IMR-90 (cell line): ENCODE measurements around the gene MRPS34. TPM values are rescaled to one million over a fixed set of nuclear protein-coding genes. Genes with fewer than 3 reads are reported as not detected.

Source experiments
- ATAC-seq: fragments of 200-7000 bp; cut with Tn5 transposase; 2 replicates; pipeline ENCODE4 v1.9.1; 2020; ENCODE audit warnings: low read depth, mild to moderate bottlenecking, moderate library complexity
- BruUV-seq: library from RNA; stranded (reverse); fragments of 400-500 nt; replicated peaks from 2 replicates; lab custom pipeline; 2021; lab: Mats Ljungman, UMichigan
- CTCF ChIA-PET: fragments of 300-600 bp; formaldehyde crosslinking; extraction: SDS; loops from one replicate; lab custom pipeline; 2021; ENCODE audit warnings: antibody characterized with exemption; lab: Yijun Ruan, JAX
- POLR2A ChIA-PET: fragments of 300-600 bp; sonication (Branson Sonifier 250); formaldehyde crosslinking; loops from one replicate; lab custom pipeline; 2022; ENCODE audit warnings: antibody characterized with exemption; ENCODE audit not compliant: unreplicated experiment; lab: Charles Lee
- DNase-seq: peaks from one replicate; pipeline ENCODE4 v3.0.0; 2013
- H2AFZ ChIP-seq: replicated peaks from 2 replicates; pipeline ENCODE3; 2013; ENCODE audit warnings: low read length, mild to moderate bottlenecking; ENCODE audit not compliant: poor library complexity
- H2AK5ac ChIP-seq: 2 replicates; pipeline ENCODE4 v1.6.1; 2013; ENCODE audit warnings: low read depth, low read length, inconsistent platforms
- H2AK9ac ChIP-seq: replicated peaks from 2 replicates; pipeline ENCODE3; 2013; ENCODE audit warnings: mild to moderate bottlenecking, low read depth, low read length, moderate library complexity; ENCODE audit not compliant: poor library complexity
- H2BK120ac ChIP-seq: 2 replicates; pipeline ENCODE4 v1.6.1; 2013; ENCODE audit warnings: low read depth, low read length, inconsistent platforms
- H2BK15ac ChIP-seq: 3 replicates; pipeline ENCODE4 v1.6.1; 2013; ENCODE audit warnings: low read depth, low read length, inconsistent platforms
- H2BK20ac ChIP-seq: 2 replicates; pipeline ENCODE4 v1.6.1; 2013; ENCODE audit warnings: low read depth, mild to moderate bottlenecking, inconsistent platforms, low read length, moderate library complexity
- H2BK5ac ChIP-seq: 2 replicates; pipeline ENCODE4 v1.6.1; 2013; ENCODE audit warnings: mild to moderate bottlenecking, low read depth, low read length, inconsistent platforms; ENCODE audit not compliant: poor library complexity, severe bottlenecking
- H3K14ac ChIP-seq: replicated peaks from 2 replicates; pipeline ENCODE4 v1.6.1; 2013; ENCODE audit warnings: low read depth, low read length, inconsistent platforms
- H3K18ac ChIP-seq: 2 replicates; pipeline ENCODE4 v1.6.1; 2013; ENCODE audit warnings: low read depth, low read length, control low read depth
- H3K23ac ChIP-seq: 2 replicates; pipeline ENCODE4 v1.6.1; 2013; ENCODE audit warnings: low read depth, low read length, inconsistent platforms
- H3K27ac ChIP-seq: 2 replicates; pipeline ENCODE4 v1.5.1; 2013; ENCODE audit warnings: mild to moderate bottlenecking, control low read depth, low read length; ENCODE audit not compliant: insufficient read depth
- H3K27me3 ChIP-seq: 2 replicates; pipeline ENCODE4 v1.6.1; 2013; ENCODE audit warnings: low read length; ENCODE audit not compliant: control insufficient read depth, insufficient read depth
- H3K36me3 ChIP-seq: 2 replicates; pipeline ENCODE4 v1.6.1; 2013; ENCODE audit warnings: low read length, mixed read lengths; ENCODE audit not compliant: control insufficient read depth, insufficient read depth
- H3K4ac ChIP-seq: 2 replicates; pipeline ENCODE4 v1.6.1; 2013; ENCODE audit warnings: low read depth, low read length, inconsistent platforms
- H3K4me1 ChIP-seq: 2 replicates; pipeline ENCODE4 v1.6.1; 2013; ENCODE audit warnings: low read length, mixed read lengths; ENCODE audit not compliant: control insufficient read depth, insufficient read depth
- H3K4me2 ChIP-seq: 2 replicates; pipeline ENCODE4 v1.6.1; 2013; ENCODE audit warnings: low read depth, mild to moderate bottlenecking, control low read depth, low read length, moderate library complexity
- H3K4me3 ChIP-seq: 2 replicates; pipeline ENCODE4 v1.5.1; 2013; ENCODE audit warnings: low read depth, mild to moderate bottlenecking, control low read depth, low read length, moderate library complexity; ENCODE audit not compliant: insufficient read depth
- H3K56ac ChIP-seq: 2 replicates; pipeline ENCODE4 v1.6.1; 2013; ENCODE audit warnings: low read length, inconsistent platforms; ENCODE audit not compliant: insufficient read depth; ENCODE audit errors: extremely low read depth
- H3K79me1 ChIP-seq, 2 experiments: 2 replicates each; pipeline ENCODE4 v1.6.1; 2013; ENCODE audit warnings: low read length in 2 of 2, inconsistent platforms in 1 of 2, low read depth in 1 of 2
- H3K9ac ChIP-seq: 2 replicates; pipeline ENCODE4 v1.6.1; 2013; ENCODE audit warnings: low read depth, low read length, control low read depth
- H3K9me1 ChIP-seq: 2 replicates; pipeline ENCODE4 v1.6.1; 2013; ENCODE audit warnings: low read length, inconsistent platforms; ENCODE audit not compliant: insufficient read depth
- H3K9me3 ChIP-seq: 2 replicates; pipeline ENCODE4 v1.6.1; 2013; ENCODE audit warnings: low read length; ENCODE audit not compliant: control insufficient read depth, insufficient read depth
- H4K20me1 ChIP-seq: 2 replicates; pipeline ENCODE4 v1.6.1; 2013; ENCODE audit warnings: low read length, inconsistent platforms; ENCODE audit not compliant: insufficient read depth
- H4K5ac ChIP-seq: 2 replicates; pipeline ENCODE4 v1.6.1; 2013; ENCODE audit warnings: mild to moderate bottlenecking, low read depth, low read length, control low read depth
- H4K8ac ChIP-seq, 2 experiments: 2 replicates each; pipeline ENCODE4 v1.6.1; 2013; ENCODE audit warnings: low read depth in 2 of 2, low read length in 2 of 2, control low read depth in 1 of 2, inconsistent platforms in 1 of 2
- H4K91ac ChIP-seq: 2 replicates; pipeline ENCODE4 v1.6.1; 2013; ENCODE audit warnings: low read depth, low read length, inconsistent platforms; ENCODE audit not compliant: insufficient read depth
- FOS ChIP-seq: fragments of 150-350 bp; IDR thresholded peaks from 2 replicates; pipeline ENCODE4 v1.6.1; 2016; ENCODE audit warnings: low read depth, low read length
- MAZ ChIP-seq: IDR thresholded peaks from 2 replicates; pipeline ENCODE4 v1.6.1; 2012; ENCODE audit warnings: low read depth, mild to moderate bottlenecking, low read length, improper control_type of control experiment, moderate library complexity, borderline replicate concordance
- NFE2L2 ChIP-seq: fragments of 150-350 bp; IDR thresholded peaks from 2 replicates; pipeline ENCODE4 v1.6.1; 2016; ENCODE audit warnings: low read depth, mild to moderate bottlenecking, low read length
- SMC3 ChIP-seq: fragments of 150-350 bp; IDR thresholded peaks from 2 replicates; pipeline ENCODE4 v1.6.1; 2016; ENCODE audit warnings: low read depth, mild to moderate bottlenecking, antibody characterized with exemption, low read length, moderate library complexity
- WGBS, 2 experiments: methylation state at CpG; one replicate each; pipeline versions ENCODE4 v1.1.5 to v1.1.7; 2013; ENCODE audit warnings: missing lambda C conversion rate in 2 of 2; ENCODE audit not compliant: insufficient read length in 1 of 2; ENCODE audit errors: extremely low coverage in 2 of 2; 5-methylcytosine and 5-hydroxymethylcytosine counted together
- dilution Hi-C: fragments of 300-500 bp; cut with HindIII; formaldehyde crosslinking; loops from one replicate; pipeline ENCODE4 v1.14.3; 2018; ENCODE audit warnings: low sequenced_read_pairs; ENCODE audit not compliant: unreplicated experiment
- in situ Hi-C: fragments of 300-500 bp; cut with MboI; formaldehyde crosslinking; loops from 3 replicates; pipeline ENCODE4 v1.14.3; 2019; ENCODE audit warnings: low sequenced_read_pairs, inconsistent platforms, mixed read lengths
- intact Hi-C: fragments of 100-400 bp; cut with micrococcal nuclease; formaldehyde crosslinking; loops from 2 replicates; pipeline ENCODE4 v1.10.0; 2022
- polyA plus RNA-seq, 3 experiments: library from polyadenylated mRNA; depleted of rRNA; stranded (reverse); fragments of >200 nt; gene quantifications; 2 replicates each; pipeline ENCODE4 v1.2.3, GENCODE V29; 2012; ENCODE audit warnings: low replicate concordance in 1 of 3
- total RNA-seq: library from RNA; depleted of rRNA; stranded (reverse); fragments of >200 nt; gene quantifications from 2 replicates; pipeline ENCODE4 v1.2.3, GENCODE V29; 2012

MRPS34 gene
- total and polyA plus RNA-seq, 2 of the 4 experiments (the other 2 are of a cell fraction) = 68.5 to 80.4 TPM

DNA sequence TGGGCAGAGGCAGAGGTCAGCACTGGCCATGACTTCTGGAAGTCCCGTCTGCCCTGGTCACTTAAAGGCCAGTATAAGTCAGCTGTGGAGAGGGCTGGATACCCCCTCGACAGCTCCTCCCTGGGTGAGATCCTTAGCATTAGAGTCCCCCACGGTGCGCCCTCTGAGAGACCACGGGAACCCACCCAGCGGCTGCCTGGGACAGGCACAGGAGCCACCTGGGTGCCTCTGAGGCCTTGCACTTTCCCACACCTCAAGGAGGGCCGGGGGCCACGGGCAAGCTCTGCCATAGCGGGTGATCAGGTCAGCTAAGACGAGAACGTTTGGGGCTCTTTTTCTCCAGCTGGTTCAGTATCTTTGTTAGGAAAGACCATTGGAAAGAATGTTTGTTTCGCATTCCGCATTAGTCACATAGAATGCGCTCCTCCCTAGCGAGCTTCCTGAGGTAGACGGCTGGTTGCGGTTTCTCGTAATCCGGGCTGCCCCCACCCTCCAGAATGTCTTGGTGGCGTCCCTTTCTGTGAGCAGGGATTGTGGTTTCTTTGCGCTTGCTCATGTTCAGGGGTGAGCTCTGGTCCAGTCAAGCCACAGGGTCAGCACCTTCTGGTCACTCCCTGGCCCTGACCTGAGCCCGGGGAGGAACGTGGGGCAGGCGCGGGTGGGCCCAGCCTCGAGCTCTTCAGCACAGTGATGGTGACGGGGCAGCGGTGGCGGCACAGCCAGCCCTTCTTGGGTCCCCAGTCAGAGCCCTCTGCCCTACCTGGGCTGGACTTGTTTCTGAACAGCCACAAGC is 26.8 kb downstream of the MRPS34 start:
- no TSS peak for BruUV-seq
- intact Hi-C loops (no loop called here), in situ Hi-C loops (no loop called here), dilution Hi-C loops (no loop called here)
- no peak overlapping the region for H4K5ac ChIP-seq
- peaks cover 58% of the 10 kb centered on the region for H3K36me3 ChIP-seq
- CTCF ChIA-PET = interaction anchor here (1.4 kb wide), 1 partner anchor 40 kb away, joined by 7 read pairs; the partner anchor contains the start of gene MAPK8IP3
- peaks cover 13% of the 10 kb centered on the region for H4K20me1 ChIP-seq
- H3K4ac ChIP-seq = peak overlapping the region; percentile 5; the same call in 1 of the 2 replicates
- no peak overlapping the region for H2BK5ac ChIP-seq
- H3K4me1 ChIP-seq = peaks cover 2% of the 10 kb centered on the region; the same call in 1 of the 2 replicates
- H3K9me1 ChIP-seq = peaks cover 6% of the 10 kb centered on the region; the same call in 1 of the 2 replicates
- peak overlapping the region; percentile 23 for H2AFZ ChIP-seq
- H3K4me3 ChIP-seq = no peak overlapping the region
- no peak overlapping the region for H3K23ac ChIP-seq
- no peak overlapping the region for H2BK120ac ChIP-seq
- peaks cover 10 to 40% of the 10 kb centered on the region in 2 experiments; a peak in 2 of 4 replicates for H3K79me1 ChIP-seq
- no peaks in the 10 kb centered on the region for H3K27me3 ChIP-seq
- H4K91ac ChIP-seq = 0 out of 2 replicates have a peak overlapping the region, but pooled peaks have one; percentile 16
- no peak overlapping the region for H3K9ac ChIP-seq
- WGBS, 2 experiments = 98% methylated on average over 8 of the region's 29 CpGs; no CpG with 5 or more reads in 1 of the 2 experiments
- H3K14ac ChIP-seq = 0 out of 2 replicates have a peak overlapping the region, but pooled peaks have one; percentile 1
- TF ChIP-seq MAZ (peak; percentile 77; the same call in 1 of the 2 replicates), FOS (no peak), SMC3 (no peak), NFE2L2 (no peak)
- H2AK9ac ChIP-seq = peak overlapping the region; percentile 76
- no peak overlapping the region for H2BK15ac ChIP-seq
- ATAC-seq = no peak
- no peak overlapping the region for H2BK20ac ChIP-seq
- POLR2A ChIA-PET = interaction anchor here (0.8 kb wide), 1 partner anchor 38 kb away, joined by 5 read pairs; no protein-coding TSS in a partner anchor
- no peaks in the 10 kb centered on the region for H3K9me3 ChIP-seq
- H3K4me2 ChIP-seq = no peak overlapping the region
- H2AK5ac ChIP-seq = no peak overlapping the region
- peak overlapping the region in 1 of 2 experiments; percentile 47; a peak in 1 of 4 replicates for H4K8ac ChIP-seq
- no peak overlapping the region for H3K27ac ChIP-seq
- H3K56ac ChIP-seq = no peak overlapping the region; the same call in 1 of the 2 replicates
- DNase-seq = peak; percentile 53
- no peak overlapping the region for H3K18ac ChIP-seq
